HG02938 (cell line): ENCODE measurements around the gene RALGPS2.

Experiments
- ATAC-seq: cut with Tn5 transposase; IDR thresholded peaks from one replicate; pipeline ENCODE4 v1.9.1; 2021; ENCODE audit warnings: mild to moderate bottlenecking, moderate library complexity; ENCODE audit not compliant: unreplicated experiment

The RALGPS2 gene

DNA sequence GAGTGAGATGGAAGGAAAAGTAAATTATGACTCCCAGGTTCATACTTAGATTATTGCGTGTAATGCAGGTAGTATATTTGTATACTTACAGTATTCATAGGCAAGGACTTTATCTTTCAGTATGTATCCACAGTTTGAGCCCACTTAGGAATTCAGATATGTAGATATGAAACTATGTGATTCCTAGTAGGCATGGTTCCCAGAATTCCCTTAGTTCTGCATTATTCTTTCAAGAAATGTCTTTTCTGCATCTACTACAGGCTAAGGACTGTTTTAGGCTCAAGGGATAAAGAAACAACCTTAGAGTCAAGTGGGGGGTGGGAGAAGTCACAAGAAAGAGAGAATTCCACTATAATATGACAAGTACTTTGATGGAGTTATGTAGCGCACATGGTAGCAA is 132.1 kb downstream of the RALGPS2 start:
- ATAC-seq = no peak

- no peak for ATAC-seq
Measured at GRCh38 chr1:178862416-178862815, 137.4 kb downstream of the RALGPS2 start.

- ATAC-seq = no peak
Measured at GRCh38 chr1:178862864-178863263, 137.8 kb downstream of the RALGPS2 start.

- no peak for ATAC-seq
Measured at GRCh38 chr1:178864326-178864725, 139.3 kb downstream of the RALGPS2 start.

GRCh38 chr1:178867670-178868069 is 142.6 kb downstream of the RALGPS2 start:
- ATAC-seq = no peak

DNA sequence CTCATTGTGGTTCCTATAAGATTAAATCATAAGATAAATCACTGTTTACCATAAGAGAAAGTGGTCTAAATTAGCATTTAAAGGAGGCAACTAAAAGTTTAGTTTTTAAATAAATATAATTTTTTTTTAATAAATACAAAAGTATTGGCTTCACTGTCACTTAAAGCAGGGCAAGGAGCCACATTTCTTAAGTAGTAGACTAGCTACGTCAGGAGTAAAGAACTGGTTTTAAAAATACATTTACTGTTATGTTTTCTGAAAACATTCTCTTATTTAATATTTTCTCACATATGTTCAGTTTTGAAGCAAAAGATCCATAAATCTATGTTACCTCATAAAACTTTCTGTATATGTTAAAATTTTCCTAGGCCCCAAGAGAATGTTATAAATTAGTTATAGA is 143.7 kb downstream of the RALGPS2 start:
- ATAC-seq = no peak

- no peak for ATAC-seq
Measured at GRCh38 chr1:178869119-178869697, 144.2 kb downstream of the RALGPS2 start.

GRCh38 chr1:178870221-178870620 is 145.2 kb downstream of the RALGPS2 start:
- ATAC-seq = no peak

DNA sequence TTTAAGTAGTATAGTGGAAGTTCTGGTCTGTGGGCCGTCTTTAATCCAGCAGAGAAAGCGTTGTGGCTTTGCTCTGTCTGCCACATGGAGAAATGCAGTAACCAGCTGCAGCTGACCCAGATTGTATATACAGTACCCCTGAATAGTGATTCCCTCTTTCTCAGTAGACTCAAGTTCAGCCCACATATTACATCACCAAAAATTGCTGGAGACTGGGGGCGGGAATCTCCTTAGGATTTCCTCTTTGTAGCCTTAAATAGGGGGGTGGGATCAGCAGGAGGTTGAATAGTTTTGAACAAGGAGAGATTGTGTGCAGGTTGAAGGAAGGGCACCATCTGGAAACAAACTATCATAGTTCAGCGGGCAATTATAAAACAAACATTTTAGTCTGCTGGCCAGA is 145.9 kb downstream of the RALGPS2 start, which contains the start of gene ANGPTL1:
ANGPTL1 (minus strand) TSS at position 134 of the 400 bp plus-strand sequence. CDS start 5,301 bp downstream, outside the sequence.
- ATAC-seq = no peak

GRCh38 chr1:178871551-178872320 is 146.7 kb downstream of the RALGPS2 start:
- ATAC-seq = no peak

- no peak for ATAC-seq
Measured at GRCh38 chr1:178874966-178875365, 149.9 kb downstream of the RALGPS2 start.

DNA sequence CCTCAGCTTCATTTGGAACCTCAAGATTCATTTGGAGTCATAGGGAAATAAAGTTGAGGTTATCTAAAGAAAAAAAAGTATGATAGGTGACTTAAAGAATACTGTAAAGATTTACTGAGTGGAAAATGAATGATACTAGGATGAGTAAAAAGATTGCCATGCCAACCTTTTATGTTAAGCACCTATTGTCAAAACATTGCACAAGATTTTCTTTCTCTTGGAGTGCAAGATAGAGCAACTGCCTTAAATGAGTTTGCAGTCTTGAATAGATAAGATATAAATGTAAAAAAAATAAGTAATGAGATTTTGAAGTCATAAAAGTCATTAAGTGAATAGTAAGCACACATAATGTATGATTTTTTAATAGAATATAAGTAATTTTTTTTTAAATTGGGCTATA is 150.9 kb downstream of the RALGPS2 start:
- ATAC-seq = no peak

GRCh38 chr1:178877896-178878295 is 152.9 kb downstream of the RALGPS2 start:
- ATAC-seq = no peak

DNA sequence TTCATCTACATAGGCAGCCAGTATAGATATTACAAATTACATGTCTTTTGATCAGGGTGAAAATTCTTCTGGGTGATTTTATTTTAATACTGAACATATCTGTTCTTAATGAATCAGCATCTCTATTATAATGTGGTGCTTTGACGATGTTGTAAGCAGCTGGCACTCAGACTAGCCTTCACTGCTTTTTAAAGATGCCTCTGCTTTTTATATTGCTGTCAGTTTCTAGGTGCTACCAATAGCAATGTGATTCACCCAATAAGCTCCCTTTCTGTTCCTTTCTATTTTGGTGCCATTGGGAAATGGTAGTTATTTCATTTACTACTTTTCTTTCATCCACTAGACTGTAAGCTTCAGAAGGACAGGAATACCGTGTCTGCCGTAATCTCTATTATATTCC is 156.9 kb downstream of the RALGPS2 start:
- ATAC-seq = no peak

GRCh38 chr1:178885869-178886268 is 160.8 kb downstream of the RALGPS2 start:
- ATAC-seq = no peak

GRCh38 chr1:178886551-178886950 is 161.5 kb downstream of the RALGPS2 start:
- ATAC-seq = no peak

- ATAC-seq = no peak
Measured at GRCh38 chr1:178895928-178896327, 170.9 kb downstream of the RALGPS2 start.

GRCh38 chr1:178898401-178898800 is 173.4 kb downstream of the RALGPS2 start:
- ATAC-seq = no peak

DNA sequence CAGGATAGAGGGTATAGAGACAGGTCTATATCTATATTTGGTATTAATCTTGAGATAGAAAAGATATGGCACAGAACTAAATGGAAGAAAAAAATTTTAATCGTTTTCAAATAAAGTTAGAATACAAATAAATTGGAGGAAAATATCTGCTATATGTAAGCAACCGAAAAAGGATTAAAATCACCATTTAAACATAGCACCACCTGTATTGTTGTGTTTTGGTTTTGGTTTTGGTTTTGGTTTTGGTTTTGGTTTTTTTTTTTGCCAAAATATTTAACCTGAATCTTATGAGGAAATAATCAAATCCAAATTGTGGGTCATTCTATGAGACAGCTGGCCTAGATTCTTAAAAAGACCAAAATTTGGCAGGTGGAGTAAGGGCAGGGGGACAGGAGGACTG is 174.4 kb downstream of the RALGPS2 start:
- ATAC-seq = no peak

DNA sequence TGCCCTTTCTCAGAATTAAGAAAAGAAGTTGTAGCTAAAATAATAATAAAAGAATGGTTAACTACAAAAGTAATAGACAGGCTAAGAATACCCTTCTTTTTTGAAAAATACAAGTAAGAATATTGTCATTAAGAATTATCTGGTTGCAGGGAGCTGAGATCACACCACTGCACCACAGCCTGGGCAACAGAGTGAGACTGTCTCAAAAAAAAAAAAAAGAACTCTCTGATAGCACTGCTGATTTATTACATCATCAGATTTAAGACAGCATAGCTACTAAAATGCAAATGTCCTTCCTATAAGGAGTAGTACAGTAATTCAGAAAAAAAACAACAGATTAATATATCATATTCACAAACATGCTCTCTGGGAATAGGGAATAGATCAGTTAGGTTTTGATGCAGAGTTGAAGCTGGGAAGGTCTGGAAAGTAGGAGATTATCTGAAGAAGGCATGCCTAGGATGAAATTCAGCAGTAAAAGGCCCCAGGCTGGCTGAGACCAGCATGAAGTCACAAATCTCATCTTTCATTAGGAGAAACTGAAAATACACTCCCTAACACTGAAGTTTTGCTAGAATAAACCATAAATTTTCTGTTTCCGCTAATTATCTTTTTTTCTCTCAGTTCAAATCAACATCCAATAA is 176.6 kb downstream of the RALGPS2 start:
- ATAC-seq = no peak

DNA sequence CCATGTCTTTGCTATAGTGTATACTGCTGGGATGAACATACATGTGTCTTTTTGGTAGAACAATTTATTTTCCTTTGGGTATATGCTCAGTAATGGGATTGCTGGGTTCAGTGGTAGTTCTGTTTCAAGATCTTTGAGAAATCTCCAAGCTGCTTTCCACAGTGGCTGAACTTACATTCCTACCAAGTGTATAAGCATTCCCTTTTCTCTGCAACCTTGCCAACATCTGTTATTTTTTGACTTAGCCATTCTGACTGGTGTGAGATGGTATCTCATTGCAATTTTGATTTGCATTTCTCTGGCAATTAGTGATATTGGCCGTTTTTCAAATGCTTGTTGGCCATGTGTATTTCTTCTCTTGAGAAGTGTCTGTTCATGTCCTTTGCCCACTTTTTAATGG is 183.3 kb downstream of the RALGPS2 start:
- ATAC-seq = no peak

DNA sequence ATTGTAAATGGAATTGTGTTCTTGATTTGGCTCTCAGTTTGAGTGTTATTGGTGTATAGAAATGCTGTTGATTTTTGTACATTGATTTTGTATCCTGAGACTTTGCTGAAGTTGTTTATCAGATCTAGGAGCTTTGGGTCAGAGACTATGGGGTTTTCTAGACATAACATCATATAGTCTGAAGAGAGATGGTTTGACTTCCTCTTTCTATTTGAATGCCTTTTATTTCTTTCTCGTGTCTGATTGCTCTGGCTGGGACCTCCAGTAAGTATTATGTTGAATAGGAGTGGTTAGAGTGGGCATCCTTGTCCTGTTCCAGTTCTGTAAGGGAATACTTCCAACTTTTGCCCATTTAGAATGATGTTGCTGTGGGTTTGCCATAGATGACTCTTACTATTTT is 185.0 kb downstream of the RALGPS2 start:
- no peak for ATAC-seq
